Measurements from ENCODE around the gene MOB1B.

DNA sequence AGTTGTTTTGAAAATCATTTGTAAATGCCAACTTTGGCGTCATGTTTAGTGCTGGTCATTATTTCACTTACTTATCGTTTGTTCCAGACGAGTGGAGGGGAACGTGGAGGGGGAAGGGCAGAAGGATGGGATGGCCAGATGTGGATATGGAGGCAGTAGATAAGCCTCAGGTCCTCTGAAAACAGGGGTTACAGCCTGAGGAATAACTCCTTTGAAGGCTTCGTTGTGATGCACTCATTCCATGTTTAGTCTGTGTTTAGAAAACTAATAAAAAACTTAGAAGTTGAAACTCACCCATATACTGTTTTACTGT lies 1.1 kb downstream of the MOB1B start:
- TF ChIP-seq, protein P1, sequence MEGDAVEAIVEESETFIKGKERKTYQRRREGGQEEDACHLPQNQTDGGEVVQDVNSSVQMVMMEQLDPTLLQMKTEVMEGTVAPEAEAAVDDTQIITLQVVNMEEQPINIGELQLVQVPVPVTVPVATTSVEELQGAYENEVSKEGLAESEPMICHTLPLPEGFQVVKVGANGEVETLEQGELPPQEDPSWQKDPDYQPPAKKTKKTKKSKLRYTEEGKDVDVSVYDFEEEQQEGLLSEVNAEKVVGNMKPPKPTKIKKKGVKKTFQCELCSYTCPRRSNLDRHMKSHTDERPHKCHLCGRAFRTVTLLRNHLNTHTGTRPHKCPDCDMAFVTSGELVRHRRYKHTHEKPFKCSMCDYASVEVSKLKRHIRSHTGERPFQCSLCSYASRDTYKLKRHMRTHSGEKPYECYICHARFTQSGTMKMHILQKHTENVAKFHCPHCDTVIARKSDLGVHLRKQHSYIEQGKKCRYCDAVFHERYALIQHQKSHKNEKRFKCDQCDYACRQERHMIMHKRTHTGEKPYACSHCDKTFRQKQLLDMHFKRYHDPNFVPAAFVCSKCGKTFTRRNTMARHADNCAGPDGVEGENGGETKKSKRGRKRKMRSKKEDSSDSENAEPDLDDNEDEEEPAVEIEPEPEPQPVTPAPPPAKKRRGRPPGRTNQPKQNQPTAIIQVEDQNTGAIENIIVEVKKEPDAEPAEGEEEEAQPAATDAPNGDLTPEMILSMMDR (IDR thresholded peaks at IDR 0.05; ENCODE audit: borderline replicate concordance, extremely low read depth, low read length, poor library complexity, severe bottlenecking) = no peak
- no peak for TF ChIP-seq EZH2 (IDR thresholded peaks at IDR 0.05; ENCODE audit: borderline replicate concordance, low read depth, low read length, severe bottlenecking)
